HG03280 (cell line): ENCODE results near the gene SNX13.
A peak's percentile ranks its signal among the peaks of the same experiment; 100 is the strongest.

Source experiments
- ATAC-seq: cut with Tn5 transposase; IDR thresholded peaks from one replicate; pipeline ENCODE4 v1.9.1; 2021; ENCODE audit warnings: mild to moderate bottlenecking, moderate library complexity; ENCODE audit not compliant: unreplicated experiment

SNX13 gene

GRCh38 chr7:17792075-17792936, 148.0 kb downstream of the SNX13 start:
- ATAC-seq = no peak

GRCh38 chr7:17787257-17787656, 153.0 kb downstream of the SNX13 start:
- no peak for ATAC-seq

GRCh38 chr7:17786314-17786852, 153.9 kb downstream of the SNX13 start:
- no peak for ATAC-seq

- ATAC-seq = no peak
These were observed 158.1 kb downstream of the SNX13 start for GRCh38 chr7:17782216-17782549.

GRCh38 chr7:17781491-17782215, 158.6 kb downstream of the SNX13 start:
- ATAC-seq = no peak

- no peak for ATAC-seq
These were observed 160.9 kb downstream of the SNX13 start for GRCh38 chr7:17779381-17779780.

- no peak for ATAC-seq
These were observed 165.5 kb downstream of the SNX13 start for GRCh38 chr7:17774716-17775288.

- ATAC-seq = no peak
These were observed 166.0 kb downstream of the SNX13 start for GRCh38 chr7:17774248-17774647.

- no peak for ATAC-seq
These were observed 167.0 kb downstream of the SNX13 start for GRCh38 chr7:17773289-17773626.

GRCh38 chr7:17772581-17773288, 167.6 kb downstream of the SNX13 start:
- ATAC-seq = no peak

- no peak for ATAC-seq
These were observed 168.3 kb downstream of the SNX13 start for GRCh38 chr7:17771901-17772408.

- no peak for ATAC-seq
These were observed 169.5 kb downstream of the SNX13 start for GRCh38 chr7:17770710-17771375.

GRCh38 chr7:17769918-17770317, 170.4 kb downstream of the SNX13 start:
- peak; percentile 68 for ATAC-seq

GRCh38 chr7:17758008-17758407, 182.3 kb downstream of the SNX13 start:
- ATAC-seq = no peak

GRCh38 chr7:17746020-17746530, 194.2 kb downstream of the SNX13 start:
- no peak for ATAC-seq

- ATAC-seq = no peak
These were observed 194.7 kb downstream of the SNX13 start for GRCh38 chr7:17745610-17746009.

GRCh38 chr7:17743316-17743715, 197.0 kb downstream of the SNX13 start:
- no peak for ATAC-seq

GRCh38 chr7:17741426-17741825, 198.9 kb downstream of the SNX13 start:
- no peak for ATAC-seq
